HepG2 (cell line): ENCODE measurements around the gene NFATC3. TPM values are rescaled to one million over a fixed set of nuclear protein-coding genes. Genes with fewer than 3 reads are reported as not detected.

Source experiments
- CENPX ChIP-seq: sonication (generic); formaldehyde crosslinking; IDR thresholded peaks from 2 replicates; pipeline ENCODE4 v1.9.0; 2021; ENCODE audit warnings: mild to moderate bottlenecking, missing genetic modification reagents, moderate library complexity
- DPF2 ChIP-seq: sonication (generic); formaldehyde crosslinking; IDR thresholded peaks from 2 replicates; pipeline ENCODE4 v1.4.0; 2020; ENCODE audit warnings: mild to moderate bottlenecking, low read depth, missing genetic modification reagents, borderline replicate concordance
- EP300 ChIP-seq, 3 experiments: sonication (generic) in 1 of 3; formaldehyde crosslinking in 1 of 3; IDR thresholded peaks; 2 replicates each; pipeline versions ENCODE4 v1.5.1 to v1.6.1; 2011 to 2020; ENCODE audit warnings: low read depth in 2 of 3, low read length in 2 of 3, borderline replicate concordance in 1 of 3, improper control_type of control experiment in 1 of 3, mild to moderate bottlenecking in 1 of 3, missing genetic modification reagents in 1 of 3, moderate library complexity in 1 of 3
- ETV5 ChIP-seq: IDR thresholded peaks from 2 replicates; pipeline ENCODE4 v1.6.1; 2018; ENCODE audit warnings: missing biosample characterization, missing genetic modification reagents, inconsistent platforms, borderline replicate concordance
- GATA4 ChIP-seq: sonication (generic); IDR thresholded peaks from 2 replicates; pipeline ENCODE4 v1.6.1; 2016; ENCODE audit warnings: antibody characterized with exemption, low read depth, borderline replicate concordance
- GATAD1 ChIP-seq: IDR thresholded peaks from 2 replicates; pipeline ENCODE4 v1.6.1; 2016; ENCODE audit warnings: missing genetic modification reagents, missing compliant biosample characterization
- KDM6A ChIP-seq: IDR thresholded peaks from 2 replicates; pipeline ENCODE4 v1.6.1; 2016; ENCODE audit warnings: low read depth
- MAFF ChIP-seq: IDR thresholded peaks from 2 replicates; pipeline ENCODE4 v1.6.1; 2011; ENCODE audit warnings: low read depth, low read length, improper control_type of control experiment
- MYC ChIP-seq: sonication (generic); formaldehyde crosslinking; IDR thresholded peaks from 2 replicates; pipeline ENCODE4 v1.9.0; 2021; ENCODE audit warnings: missing genetic modification reagents, borderline replicate concordance
- NFRKB ChIP-seq: fragments of 450-650 bp; IDR thresholded peaks from 2 replicates; pipeline ENCODE4 v1.6.1; 2017
- TBP ChIP-seq: sonication (generic); formaldehyde crosslinking; IDR thresholded peaks from 2 replicates; pipeline ENCODE4 v1.5.0; 2020; ENCODE audit warnings: missing genetic modification reagents
- ZBTB3 ChIP-seq: sonication (generic); formaldehyde crosslinking; IDR thresholded peaks from 2 replicates; pipeline ENCODE4 v1.4.0; 2020; ENCODE audit warnings: low read depth, mild to moderate bottlenecking, moderate library complexity, missing genetic modification reagents, borderline replicate concordance
- ZFP36L2 ChIP-seq: sonication (generic); formaldehyde crosslinking; IDR thresholded peaks from 2 replicates; pipeline ENCODE4 v1.4.0; 2020; ENCODE audit warnings: missing genetic modification reagents
- ZMYM3 ChIP-seq: sonication (generic); formaldehyde crosslinking; IDR thresholded peaks from 2 replicates; pipeline ENCODE4 v1.5.1; 2020; ENCODE audit warnings: mild to moderate bottlenecking, missing genetic modification reagents
- ZNF17 ChIP-seq: sonication (generic); formaldehyde crosslinking; IDR thresholded peaks from 2 replicates; pipeline ENCODE4 v1.5.0; 2020; ENCODE audit warnings: mild to moderate bottlenecking, missing genetic modification reagents
- ZNF329 ChIP-seq: sonication (generic); formaldehyde crosslinking; IDR thresholded peaks from 2 replicates; pipeline ENCODE4 v1.9.0; 2021; ENCODE audit warnings: low read depth, mild to moderate bottlenecking, missing genetic modification reagents
- ZNF383 ChIP-seq: sonication (generic); formaldehyde crosslinking; IDR thresholded peaks from 2 replicates; pipeline ENCODE4 v1.4.0; 2020; ENCODE audit warnings: missing genetic modification reagents, mild to moderate bottlenecking, borderline replicate concordance
- ZNF496 ChIP-seq: sonication (generic); formaldehyde crosslinking; IDR thresholded peaks from 2 replicates; pipeline ENCODE4 v1.8.1; 2023; ENCODE audit warnings: mild to moderate bottlenecking, moderate library complexity, missing genetic modification reagents; ENCODE audit not compliant: insufficient replicate concordance
- ZNF773 ChIP-seq: sonication (generic); formaldehyde crosslinking; IDR thresholded peaks from 2 replicates; pipeline ENCODE4 v1.4.0; 2020; ENCODE audit warnings: missing genetic modification reagents, borderline replicate concordance
- ZNF816 ChIP-seq: sonication (generic); formaldehyde crosslinking; IDR thresholded peaks from 2 replicates; pipeline ENCODE4 v1.8.0; 2022; ENCODE audit warnings: missing genetic modification reagents, mild to moderate bottlenecking, borderline replicate concordance
- ZNF850 ChIP-seq: sonication (generic); formaldehyde crosslinking; conservative IDR thresholded peaks from 2 replicates; pipeline ENCODE4 v1.9.0; 2021; ENCODE audit warnings: mild to moderate bottlenecking, missing genetic modification reagents
- polyA plus RNA-seq, 8 experiments: library from polyadenylated mRNA; depleted of rRNA in 3 of 8; stranded (reverse) in 7 of 8; unstranded in 1 of 8; fragments of >200 nt; fragmentation: Illumina TruSeq in 4 of 8; extraction: Trizol in 4 of 8; gene quantifications; 2 replicates each; pipeline versions ENCODE4 v1.2.1 to v1.2.3, GENCODE V29; 2011 to 2016; ENCODE audit warnings: low read depth in 4 of 8, missing spikeins in 1 of 8, mixed read lengths in 1 of 8; ENCODE audit not compliant: insufficient read depth in 1 of 8
- total RNA-seq, 5 experiments: library from RNA; depleted of rRNA; stranded (reverse); fragments of >200 nt; fragmentation: Illumina TruSeq; extraction: Trizol; gene quantifications; 2 replicates each; pipeline ENCODE4 v1.2.3, GENCODE V29; 2016; ENCODE audit warnings: low read depth in 1 of 5
- TF ChIP-seq, protein P1 (sequence below): sonication (generic); formaldehyde crosslinking; IDR thresholded peaks from 2 replicates; pipeline ENCODE4 v1.5.0; 2020; ENCODE audit warnings: mild to moderate bottlenecking, missing genetic modification reagents, borderline replicate concordance
- TF ChIP-seq, protein P2 (sequence below): sonication (generic); IDR thresholded peaks from 2 replicates; pipeline ENCODE4 v1.6.1; 2016; ENCODE audit warnings: low read depth, borderline replicate concordance
- TF ChIP-seq, protein P3 (sequence below): IDR thresholded peaks from 2 replicates; pipeline ENCODE4 v1.6.1; 2016; ENCODE audit warnings: missing biosample characterization, missing genetic modification reagents, low read depth

Gene NFATC3
- total and polyA plus RNA-seq, 2 of the 13 experiments (the other 11 are each of a cell fraction or from before 2014, with no cell fraction given): 52.6 to 62.7 TPM

DNA sequence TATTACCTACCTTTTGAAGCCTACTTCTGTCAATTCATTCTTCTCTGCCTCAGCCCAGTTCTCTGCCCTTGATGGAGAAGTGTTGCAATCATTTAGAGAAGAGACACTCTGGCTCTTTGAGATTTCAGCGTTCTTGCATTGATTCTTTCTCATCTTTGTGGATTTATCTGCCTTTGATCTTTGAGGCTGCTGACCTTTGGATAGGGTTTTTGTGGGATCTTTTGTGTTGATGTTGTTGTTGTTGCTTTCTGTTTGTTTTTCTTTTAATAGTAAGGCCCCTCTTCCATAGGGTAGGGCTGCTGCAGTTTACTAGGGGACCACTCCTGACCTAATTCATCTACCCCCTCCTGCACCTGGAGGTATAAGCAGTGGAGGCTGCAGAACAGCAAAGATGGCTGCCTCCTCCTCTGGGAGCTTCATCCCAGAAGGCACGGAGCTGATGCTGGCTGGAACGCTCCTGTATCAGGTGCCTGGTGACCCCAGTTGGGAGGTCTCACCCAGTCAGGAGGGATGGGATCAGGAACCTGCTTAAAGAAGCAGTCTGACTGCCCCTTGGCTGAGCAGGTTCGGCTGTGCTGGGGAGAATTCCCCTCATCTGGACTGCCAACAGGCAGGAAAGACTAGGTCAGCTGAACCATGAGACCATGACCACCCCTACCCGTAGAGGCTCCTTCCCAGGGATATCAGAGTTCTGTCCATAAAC is 28.0 kb downstream of the NFATC3 start (continued):
- TF ChIP-seq ETV5 (CRISPR knock-in tag) (peak; percentile 61; the same call in 1 of the 2 replicates), ZNF383 (no peak), ZNF329 (CRISPR knock-in tag) (no peak), GATAD1 (CRISPR knock-in tag) (peak; percentile 76), ZNF17 (CRISPR knock-in tag) (0 out of 2 replicates have a peak, but pooled peaks have one; percentile 1), TBP (CRISPR knock-in tag) (no peak), ZNF816 (no peak), MYC (CRISPR knock-in tag) (no peak), ZNF850 (CRISPR knock-in tag) (no peak), DPF2 (CRISPR knock-in tag) (peak; percentile 94), KDM6A (CRISPR knock-in tag) (peak; percentile 93), MAFF (no peak), ZMYM3 (peak; percentile 41; the same call in 1 of the 2 replicates), GATA4 (peak; percentile 58; the same call in 1 of the 2 replicates), CENPX (CRISPR knock-in tag) (no peak), ZBTB3 (CRISPR knock-in tag) (peak; percentile 72; the same call in 1 of the 2 replicates), EP300 (IDR thresholded peaks at IDR 0.05; ENCODE audit: low read depth in 2 of 2, low read length in 2 of 2) (peak; percentile 48 to 97; a peak in 3 of 4 replicates), EP300 (CRISPR knock-in tag; IDR thresholded peaks at IDR 0.05; ENCODE audit: borderline replicate concordance) (peak; percentile 92), ZNF496 (no peak), ZNF773 (CRISPR knock-in tag) (no peak), NFRKB (no peak), ZFP36L2 (no peak)
- TF ChIP-seq, protein P1, sequence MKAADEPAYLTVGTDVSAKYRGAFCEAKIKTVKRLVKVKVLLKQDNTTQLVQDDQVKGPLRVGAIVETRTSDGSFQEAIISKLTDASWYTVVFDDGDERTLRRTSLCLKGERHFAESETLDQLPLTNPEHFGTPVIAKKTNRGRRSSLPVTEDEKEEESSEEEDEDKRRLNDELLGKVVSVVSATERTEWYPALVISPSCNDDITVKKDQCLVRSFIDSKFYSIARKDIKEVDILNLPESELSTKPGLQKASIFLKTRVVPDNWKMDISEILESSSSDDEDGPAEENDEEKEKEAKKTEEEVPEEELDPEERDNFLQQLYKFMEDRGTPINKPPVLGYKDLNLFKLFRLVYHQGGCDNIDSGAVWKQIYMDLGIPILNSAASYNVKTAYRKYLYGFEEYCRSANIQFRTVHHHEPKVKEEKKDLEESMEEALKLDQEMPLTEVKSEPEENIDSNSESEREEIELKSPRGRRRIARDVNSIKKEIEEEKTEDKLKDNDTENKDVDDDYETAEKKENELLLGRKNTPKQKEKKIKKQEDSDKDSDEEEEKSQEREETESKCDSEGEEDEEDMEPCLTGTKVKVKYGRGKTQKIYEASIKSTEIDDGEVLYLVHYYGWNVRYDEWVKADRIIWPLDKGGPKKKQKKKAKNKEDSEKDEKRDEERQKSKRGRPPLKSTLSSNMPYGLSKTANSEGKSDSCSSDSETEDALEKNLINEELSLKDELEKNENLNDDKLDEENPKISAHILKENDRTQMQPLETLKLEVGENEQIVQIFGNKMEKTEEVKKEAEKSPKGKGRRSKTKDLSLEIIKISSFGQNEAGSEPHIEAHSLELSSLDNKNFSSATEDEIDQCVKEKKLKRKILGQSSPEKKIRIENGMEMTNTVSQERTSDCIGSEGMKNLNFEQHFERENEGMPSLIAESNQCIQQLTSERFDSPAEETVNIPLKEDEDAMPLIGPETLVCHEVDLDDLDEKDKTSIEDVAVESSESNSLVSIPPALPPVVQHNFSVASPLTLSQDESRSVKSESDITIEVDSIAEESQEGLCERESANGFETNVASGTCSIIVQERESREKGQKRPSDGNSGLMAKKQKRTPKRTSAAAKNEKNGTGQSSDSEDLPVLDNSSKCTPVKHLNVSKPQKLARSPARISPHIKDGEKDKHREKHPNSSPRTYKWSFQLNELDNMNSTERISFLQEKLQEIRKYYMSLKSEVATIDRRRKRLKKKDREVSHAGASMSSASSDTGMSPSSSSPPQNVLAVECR (CRISPR knock-in tag): peak; percentile 22; the same call in 1 of the 2 replicates
- TF ChIP-seq, protein P2, sequence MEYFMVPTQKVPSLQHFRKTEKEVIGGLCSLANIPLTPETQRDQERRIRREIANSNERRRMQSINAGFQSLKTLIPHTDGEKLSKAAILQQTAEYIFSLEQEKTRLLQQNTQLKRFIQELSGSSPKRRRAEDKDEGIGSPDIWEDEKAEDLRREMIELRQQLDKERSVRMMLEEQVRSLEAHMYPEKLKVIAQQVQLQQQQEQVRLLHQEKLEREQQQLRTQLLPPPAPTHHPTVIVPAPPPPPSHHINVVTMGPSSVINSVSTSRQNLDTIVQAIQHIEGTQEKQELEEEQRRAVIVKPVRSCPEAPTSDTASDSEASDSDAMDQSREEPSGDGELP: 0 out of 2 replicates have a peak, but pooled peaks have one; percentile 6
- TF ChIP-seq, protein P3, sequence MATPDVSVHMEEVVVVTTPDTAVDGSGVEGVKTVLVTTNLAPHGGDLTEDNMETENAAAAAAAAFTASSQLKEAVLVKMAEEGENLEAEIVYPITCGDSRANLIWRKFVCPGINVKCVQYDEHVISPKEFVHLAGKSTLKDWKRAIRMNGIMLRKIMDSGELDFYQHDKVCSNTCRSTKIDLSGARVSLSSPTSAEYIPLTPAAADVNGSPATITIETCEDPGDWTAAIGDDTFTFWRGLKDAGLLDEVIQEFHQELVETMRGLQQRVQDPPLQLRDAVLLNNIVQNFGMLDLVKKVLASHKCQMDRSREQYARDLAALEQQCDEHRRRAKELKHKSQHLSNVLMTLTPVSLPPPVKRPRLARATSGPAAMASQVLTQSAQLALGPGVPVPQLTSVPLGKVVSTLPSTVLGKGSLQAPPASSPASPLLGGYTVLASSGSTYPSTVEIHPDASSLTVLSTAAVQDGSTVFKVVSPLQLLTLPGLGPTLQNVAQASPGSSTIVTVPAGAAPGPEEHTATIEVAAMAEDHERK (CRISPR knock-in tag): no peak
